Stimulated activated CD4-positive, alpha-beta T cell treated with anti-CD3 and anti-CD28 coated beads, Interleukin-15, amount 100 ng/mL, for 48 hours (primary cell): ENCODE results near the gene SEPTIN7.
"Not testable (repeated sequence)": the region's sequence is repeated elsewhere in the genome, so short reads cannot be mapped to it uniquely, and the experiment has no call there.

Experiments
- DNase-seq, 2 donors: peaks; one replicate each; pipeline ENCODE4 v3.0.0-alpha.2; 2020; ENCODE audit warnings: low read depth in 2 of 2

The SEPTIN7 gene

DNA sequence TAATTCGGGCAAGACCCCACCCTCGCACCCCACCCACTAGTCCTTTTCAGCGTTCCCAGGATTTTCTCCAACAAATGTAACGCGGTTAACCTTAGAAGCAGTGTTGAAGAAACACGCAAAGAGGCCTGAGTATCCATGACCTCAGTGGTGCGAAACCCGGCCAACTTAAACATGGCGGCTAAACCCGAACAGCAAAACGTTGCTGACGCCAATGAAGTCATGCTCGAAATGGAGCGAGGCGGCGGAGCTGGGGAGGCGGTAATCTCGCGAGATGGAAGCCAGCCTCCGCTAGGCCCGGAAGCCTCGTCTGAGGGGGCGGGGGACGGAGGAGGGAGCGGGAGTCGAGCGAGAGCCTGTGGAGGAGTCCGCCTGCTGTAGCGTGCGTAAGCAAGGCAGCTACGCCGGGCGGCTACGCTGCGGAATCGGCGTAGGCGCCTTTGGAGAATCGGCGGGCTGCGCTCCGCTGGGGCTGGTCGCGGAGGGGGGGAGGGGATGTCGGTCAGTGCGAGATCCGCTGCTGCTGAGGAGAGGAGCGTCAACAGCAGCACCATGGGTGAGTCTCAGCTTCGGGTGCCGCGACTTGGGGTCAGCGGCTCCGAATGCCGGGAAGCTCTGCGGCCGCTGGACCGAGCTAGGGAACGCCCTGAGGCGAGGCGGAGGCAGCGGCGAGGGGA is at the start of gene SEPTIN7:
Gene SEPTIN7, plus strand, starts transcription at position 340 of the 674 bp plus-strand sequence. Its CDS starts 153 bp downstream, at position 493.
- DNase-seq = peak; percentile 98

DNA sequence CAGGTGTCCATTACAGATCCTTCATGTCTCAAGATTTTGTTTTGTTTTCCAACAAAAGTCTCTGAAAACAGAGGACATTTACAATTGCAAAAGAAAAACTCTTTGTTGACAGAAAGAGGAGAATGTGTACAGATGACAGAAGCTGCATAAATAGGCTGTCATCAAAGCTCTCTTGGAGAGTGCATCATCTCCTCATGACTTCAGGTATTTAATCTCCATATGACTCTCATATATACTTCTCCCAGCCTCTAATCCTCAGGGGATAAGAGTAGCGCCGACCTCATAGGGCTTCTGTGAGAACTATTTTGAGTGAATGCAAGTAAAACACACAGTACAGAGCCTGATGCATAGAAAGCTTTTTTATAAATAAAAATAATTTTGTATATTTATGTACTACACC is 48.1 kb upstream of the SEPTIN7 start:
- DNase-seq = no peak

DNA sequence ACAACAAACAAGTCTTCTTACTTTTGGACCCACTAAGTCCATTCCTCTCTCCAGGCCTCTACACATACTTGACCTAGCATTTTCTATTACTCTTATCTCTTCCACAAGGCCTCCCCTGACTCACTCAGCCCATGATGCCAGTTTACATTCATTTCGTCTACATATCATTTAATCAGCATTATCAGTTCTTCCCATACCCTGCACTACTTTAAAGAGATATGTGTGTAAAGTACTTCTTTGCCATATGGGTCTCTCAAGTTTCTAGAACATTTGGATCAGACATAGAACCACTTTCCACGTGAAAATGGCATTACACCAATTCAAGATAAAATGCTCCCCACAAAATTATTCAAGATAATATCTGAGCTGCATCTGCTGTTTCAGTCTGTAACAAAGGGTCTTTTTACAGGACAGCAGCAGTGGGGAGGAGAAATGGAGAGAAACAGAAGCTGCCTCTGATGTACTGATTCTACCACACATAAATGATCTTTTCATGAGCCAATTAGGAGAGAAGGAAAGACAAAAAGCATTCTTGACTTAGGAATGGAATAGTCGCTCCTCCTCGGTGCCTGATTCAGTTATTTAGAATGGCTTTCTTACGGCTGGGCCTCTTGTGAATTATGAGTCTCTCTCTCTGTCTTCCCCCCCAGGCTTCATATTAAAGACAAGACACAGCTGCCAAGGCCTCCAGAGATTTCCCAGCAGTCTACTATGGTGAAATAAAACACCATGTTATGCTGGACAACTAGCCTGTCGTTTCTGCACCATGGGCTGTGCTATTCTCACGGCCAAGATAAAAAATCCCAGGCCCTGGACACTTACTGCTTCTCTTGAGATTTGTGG is 46.9 kb upstream of the SEPTIN7 start:
- DNase-seq = no peak

DNA sequence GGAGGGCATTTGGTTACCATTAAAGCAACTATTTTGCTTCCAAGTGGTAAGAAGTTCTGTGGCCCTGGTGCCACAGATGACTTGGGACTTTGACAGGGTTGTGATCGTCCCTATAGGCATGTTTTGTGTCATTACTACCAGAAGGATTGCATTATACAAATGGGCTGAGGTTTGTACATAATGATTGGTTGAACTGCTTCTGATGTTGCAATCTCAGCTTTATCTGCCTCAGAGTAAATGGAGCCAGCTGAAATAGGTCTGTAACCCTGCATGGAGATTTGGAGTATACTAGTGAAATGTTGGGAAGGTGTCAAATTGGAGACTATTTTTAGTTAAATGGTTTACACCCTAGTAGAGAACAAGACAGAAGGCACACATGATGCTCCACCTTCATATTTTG is 46.1 kb upstream of the SEPTIN7 start:
- DNase-seq = no peak

DNA sequence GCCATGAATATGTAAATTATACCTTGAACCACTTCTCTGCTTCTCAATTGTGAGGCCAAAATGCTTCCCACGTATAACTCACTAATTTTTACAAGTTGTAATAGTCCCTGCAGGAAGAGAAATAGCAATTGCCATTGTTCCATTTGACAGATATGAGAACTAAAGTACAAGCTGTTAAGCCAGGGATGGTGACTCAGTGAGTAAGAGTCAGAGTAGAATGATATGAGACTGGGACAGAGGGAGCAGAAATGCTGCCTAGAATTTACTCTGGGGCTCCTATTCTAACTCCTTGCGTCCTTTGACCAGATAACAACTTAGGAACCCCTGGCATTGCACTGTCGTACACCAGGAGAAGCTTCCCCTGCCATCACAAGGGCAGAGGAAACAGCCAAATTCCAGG is 45.1 kb upstream of the SEPTIN7 start:
- no peak for DNase-seq

DNA sequence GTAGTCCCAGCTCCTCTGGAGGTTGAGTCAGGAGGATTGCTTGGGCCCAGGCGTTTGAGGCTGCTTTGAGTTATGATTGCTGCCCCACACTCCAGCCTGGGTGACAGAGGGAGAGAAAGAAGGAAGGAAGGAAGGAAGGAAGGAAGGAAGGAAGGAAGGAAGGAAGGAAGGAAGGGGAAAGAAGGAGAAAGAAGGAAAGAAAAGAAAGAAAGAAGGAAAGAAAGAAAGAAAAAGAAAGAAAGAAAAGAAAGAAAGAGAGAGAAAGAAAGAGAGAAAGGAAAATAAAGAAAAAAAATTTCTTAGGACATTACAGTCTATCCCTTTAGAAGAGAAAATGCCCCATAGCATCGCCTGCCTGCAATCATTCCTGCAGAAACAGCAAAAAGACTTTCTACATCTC is 44.4 kb upstream of the SEPTIN7 start:
- DNase-seq = not testable (repeated sequence)

DNA sequence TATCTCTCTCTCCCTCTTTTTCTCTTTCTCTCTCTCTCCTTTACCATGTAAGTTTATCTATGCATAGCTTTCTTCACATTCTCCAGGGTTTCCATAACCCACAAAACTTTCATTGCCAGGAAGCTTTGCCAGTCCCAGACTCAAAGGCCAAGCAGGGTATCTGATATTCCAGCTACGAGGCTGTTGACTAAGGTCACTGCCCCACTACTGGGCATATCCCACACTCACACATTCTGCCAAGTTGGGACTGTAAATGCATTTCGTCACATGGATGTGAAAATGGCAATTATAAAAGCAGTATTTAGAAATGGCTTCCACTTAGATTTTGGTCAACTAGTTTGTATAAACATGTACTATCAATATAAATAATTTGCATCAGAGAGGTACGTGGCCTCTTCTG is 43.3 kb upstream of the SEPTIN7 start:
- DNase-seq = no peak

DNA sequence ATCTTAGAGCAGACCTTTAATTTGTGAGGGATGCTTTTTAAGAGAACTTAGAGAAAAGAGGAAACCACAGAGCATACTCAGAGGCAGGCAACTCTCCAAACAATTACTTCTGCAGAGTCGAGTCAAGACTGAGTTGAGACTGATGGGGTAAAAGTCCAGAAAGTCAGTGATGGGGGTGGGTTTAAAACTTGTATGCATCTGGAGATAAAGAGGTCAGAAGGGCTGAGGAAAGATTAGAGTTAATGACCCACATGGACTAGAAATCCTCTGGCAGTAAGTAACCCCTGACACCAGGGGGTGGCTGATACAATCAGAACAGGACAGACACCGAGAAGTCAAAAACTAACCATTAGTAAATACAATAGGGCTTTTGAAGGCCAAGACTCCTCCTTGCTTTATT is 42.4 kb upstream of the SEPTIN7 start:
- DNase-seq = no peak

DNA sequence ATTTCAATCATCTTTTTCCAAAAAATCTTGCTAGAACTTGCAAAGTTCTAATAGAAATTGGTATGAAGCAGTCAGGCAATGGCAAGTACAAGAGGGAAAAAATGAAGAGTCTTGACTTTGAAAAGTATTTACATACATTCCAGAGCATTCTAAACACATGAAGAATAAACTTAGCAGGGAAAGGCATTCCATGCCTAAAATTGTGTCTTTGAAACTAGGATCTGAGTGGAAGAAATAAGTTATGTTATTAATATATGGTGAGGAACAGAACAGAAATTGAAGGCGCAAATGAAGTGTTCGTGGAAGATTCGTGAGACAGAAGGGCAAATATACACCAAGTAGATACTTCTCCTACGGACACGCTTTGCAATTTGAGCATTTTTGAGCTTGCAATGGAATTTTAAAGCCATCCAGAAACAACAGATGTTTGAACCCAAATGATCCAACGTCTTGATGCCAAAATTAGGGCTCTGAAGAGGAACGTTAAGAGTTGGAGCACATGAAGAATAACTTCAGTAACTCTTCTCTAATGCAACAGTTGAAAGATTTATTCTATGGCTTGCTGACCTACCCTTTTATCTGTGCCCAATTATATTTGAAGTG is 40.6 kb upstream of the SEPTIN7 start:
- DNase-seq = no peak

DNA sequence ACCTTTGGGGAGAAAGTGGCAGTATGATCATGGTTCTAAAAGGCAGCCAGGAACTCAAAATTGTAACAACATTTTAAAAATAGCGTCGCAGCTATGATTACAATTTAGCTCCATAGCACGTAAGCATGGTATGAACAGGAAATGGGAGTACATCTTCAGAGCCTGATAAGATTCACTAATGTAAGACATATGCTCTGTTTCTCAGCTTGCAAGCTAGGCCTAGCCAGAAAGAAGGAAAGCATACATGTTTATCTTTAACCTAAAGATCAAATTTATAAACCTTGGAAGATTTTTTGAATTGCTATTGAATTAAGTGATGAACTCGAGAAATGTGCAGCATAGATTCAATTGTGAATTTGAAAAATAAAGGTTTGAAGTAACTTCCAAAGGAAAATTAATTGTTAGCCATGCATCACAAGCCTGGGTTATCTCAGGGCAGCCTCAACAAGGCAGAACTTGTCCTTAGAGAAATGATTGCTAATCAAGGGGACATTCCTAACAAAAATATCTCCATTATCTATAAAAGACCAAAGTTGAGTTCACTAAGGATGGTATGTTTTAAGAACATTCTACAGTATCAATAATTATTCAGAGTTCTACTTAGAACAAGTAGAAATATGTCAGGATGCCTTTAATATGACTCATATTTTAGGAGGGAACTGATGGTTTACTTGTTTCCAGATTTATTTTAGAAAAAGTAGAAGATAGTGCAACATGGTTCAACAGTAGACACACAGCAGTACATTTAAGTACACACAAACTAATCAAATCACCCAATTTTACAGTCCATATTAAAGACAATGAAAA is 38.8 kb upstream of the SEPTIN7 start:
- DNase-seq = no peak

DNA sequence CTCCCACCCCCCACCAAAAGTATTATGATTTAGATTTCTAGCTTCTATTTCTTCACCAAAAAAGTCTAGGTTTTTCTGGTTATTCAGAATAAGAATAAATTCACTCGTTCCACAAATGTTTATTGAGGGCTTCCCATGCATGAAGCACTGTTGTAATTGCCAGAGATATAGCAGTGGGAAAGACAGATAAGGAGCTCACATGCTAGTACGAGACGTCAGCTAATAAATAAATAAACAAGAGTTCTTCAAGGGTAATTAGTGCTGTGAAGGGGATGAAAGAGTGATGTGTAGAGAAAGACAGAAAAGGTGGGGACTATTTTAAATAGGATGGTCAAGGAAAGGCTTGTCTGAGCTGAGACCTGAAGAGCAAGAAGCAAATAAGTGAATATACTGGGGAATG is 38.1 kb upstream of the SEPTIN7 start:
- no peak for DNase-seq

DNA sequence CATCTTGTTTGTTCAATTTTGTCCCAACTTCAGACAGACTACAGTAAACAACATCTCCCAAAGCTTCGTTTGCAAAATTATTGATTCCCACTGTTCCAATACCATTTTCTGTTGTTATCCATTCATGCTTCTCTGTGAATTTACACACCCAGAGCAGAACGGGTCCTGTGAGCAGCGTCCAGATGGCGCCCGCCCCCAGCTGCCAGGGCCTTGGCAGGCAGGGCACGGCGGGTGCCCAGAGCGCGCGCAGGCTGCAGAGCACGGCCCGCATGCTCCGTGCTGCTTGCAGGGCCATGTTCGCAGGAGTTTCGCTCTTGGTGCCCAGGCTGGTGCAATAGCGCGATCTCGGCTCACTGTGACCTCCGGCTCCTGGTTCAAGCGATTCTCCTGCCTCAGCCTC is 32.5 kb upstream of the SEPTIN7 start:
- no peak for DNase-seq

DNA sequence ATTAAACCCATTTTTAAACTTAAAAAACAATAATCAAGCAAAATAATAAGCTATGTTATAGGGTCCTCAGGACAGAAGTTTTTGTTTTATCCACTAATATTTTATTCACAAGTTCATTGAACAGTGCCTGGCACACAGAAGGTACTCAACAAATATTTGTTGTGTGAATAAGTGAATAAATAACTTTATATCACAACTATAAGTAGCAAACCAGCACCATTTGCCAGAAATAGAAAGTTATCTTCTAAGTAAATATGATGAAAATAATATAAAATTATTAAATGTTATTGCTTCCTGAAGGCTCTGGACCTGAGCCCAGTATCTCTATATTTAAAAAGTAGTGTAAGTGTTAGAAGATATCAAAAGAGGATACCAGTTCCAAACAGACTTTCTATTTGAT is 29.1 kb upstream of the SEPTIN7 start:
- no peak for DNase-seq

DNA sequence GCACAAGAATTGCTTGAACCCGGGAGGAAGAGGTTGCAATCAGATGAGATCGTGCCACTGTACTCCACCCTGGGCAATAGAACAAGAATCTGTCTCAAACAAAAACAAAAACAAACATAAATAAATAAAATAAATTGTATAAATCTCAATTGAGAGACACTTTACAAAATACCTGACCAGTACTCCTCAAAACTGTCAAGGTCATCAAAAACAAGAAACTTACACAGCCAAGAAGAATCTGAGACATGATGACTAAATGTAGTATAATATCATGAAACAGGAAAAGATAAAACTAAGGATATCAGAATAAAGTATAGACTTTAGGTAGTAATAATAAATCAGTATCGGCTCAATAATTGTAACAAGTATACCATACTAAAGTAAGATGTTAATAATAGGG is 26.9 kb upstream of the SEPTIN7 start:
- DNase-seq = no peak

DNA sequence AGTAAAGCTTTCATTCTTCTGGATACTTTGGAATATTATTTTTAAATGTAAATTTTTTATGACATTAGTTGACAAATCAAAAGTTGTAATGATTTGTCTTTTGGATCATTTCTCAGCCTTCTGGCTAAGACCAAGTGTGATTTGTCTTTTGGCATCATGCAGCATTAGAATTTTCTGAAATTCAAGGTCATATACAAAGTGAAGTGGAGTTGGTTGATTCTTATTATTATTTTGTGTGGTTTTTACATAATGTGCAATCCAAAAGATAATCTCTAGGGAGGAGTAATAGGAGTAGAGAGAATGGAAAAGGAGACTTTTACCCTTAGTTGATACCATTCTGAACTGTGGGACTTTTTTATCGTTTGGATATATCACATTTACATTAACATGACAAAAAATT is 24.2 kb upstream of the SEPTIN7 start:
- DNase-seq = no peak

DNA sequence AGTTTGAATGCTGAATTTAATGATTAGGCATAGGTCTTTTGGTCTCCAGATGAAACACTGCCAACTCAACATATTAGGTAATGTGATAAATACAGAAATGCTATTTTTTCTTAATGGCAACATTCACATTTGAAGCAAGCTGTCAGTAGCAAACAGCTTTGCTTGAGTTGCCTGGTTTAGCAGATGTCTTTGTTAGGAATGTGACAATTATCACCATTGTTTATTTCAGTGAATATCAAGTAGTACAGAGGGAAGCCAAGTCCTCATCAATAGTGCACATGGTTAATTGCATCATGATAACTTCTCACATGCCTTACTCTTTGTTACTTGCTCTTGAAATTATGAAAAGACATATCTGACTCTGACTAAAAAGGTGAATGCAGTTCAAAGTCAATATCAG is 23.7 kb upstream of the SEPTIN7 start:
- DNase-seq = no peak

DNA sequence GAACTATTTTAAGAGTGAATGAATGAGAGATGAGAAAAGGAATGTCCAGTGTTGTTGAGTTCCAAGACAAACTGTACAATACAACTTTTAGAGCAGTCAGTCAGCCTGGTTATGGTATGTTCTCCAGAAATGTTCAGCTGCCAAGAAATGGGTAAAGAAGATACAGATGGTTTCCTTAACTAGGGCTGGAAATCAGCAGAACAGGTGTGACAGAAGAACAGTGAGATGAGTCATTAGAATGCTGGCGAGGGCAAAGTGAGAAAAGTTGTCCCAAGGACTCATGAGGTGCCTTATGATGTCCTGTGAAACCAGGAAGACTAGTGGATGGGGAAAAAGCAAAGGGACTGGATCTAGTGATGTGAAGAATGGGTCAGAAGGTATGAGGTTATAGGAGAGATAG is 20.8 kb upstream of the SEPTIN7 start:
- no peak for DNase-seq

DNA sequence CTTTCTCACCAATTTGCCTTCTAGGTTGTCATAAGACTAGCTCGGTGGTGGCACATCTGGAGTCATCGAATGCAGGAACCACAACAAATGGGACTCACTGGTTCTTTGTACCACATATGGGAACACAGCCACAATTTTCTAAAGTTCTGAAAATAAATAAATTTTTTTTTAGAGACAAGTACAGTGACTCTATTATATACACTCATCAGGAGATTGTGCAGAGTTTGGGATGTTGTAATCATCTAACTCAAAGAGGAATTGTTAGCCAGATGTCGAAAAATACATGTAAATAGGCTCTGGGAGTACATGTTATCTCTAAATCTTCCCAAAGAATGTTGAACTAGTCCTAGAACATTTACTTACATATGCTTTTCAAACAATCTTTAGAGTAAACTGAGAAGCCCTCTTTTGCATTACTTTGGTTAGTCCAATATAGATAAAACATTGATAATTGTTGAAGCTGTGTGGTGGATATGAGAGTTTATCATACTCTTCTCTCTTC is 19.6 kb upstream of the SEPTIN7 start:
- DNase-seq = no peak

DNA sequence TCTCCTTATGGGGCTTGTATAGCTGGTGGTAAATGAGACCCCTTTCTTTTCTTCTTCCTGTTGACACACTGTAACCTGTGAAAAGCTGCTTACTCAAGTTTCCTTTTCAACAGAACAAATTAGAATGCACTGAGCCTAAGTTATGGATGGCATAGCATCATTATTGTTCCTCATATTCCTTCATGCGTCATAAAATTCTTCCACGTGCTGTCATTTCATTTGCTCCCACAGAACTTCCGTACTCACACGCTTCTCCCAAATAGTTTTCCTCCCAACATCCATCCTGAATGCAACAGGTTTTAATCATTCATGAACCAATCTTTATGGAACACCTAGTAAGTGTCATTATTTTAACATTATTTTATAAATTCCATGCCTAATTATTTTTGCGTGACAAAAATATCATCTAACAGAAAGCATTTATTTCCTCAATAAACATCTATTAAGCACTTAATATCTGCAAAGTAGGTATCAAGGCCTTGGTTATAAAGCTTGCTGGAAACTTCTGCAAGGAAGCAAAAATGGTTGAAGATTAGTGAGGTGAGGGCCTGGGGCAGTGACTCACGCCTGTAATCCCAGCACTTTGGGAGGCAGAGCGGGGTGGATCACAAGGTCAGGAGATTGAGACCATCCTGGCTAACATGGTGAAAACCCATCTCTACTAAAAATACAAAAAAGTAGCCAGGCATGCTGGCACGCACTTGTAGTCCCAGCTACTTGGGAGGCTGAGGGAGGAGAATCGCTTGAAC is 18.9 kb upstream of the SEPTIN7 start:
- no peak for DNase-seq

DNA sequence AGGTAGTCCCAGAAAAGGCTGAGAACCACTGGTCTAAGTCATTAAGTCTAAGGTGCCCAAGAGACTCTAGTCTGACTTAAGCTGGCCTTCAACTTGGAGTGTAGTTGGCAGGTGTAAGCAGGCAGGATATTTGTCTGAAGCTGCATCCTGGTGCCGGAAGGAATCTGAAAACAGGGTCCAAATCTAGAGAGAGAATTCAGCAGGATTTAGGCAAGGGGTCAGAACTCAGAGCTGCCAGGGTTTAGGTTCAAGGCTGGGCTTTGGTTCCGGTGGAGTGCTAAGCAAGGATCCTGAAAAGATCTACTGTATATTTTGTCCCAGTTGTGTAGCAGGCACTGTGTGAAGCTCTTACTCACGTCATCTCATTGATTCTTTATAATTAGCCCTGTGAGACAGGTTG is 16.5 kb upstream of the SEPTIN7 start:
- no peak for DNase-seq

DNA sequence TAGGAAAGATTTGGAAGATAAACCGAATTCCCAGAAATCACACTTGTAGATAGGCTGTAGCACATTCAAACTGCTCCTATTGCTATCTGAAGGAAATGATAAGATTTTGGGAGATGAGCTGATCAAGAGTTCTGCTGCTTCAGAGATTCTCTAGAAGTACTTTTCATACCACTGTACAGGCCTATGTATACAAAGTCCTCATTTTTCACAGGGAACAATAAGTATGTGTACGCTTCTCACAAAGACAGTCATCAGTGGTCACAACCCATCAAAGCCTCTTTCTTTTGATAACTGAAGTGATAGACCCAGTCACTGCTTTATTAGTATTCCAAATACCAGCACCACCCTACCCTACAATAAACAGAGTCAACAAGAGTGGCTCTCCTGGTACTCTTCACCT is 15.6 kb upstream of the SEPTIN7 start:
- no peak for DNase-seq
